Mesendoderm (in vitro differentiated cells): ENCODE measurements around the gene BABAM2.
"Not testable (repeated sequence)": the region's sequence is repeated elsewhere in the genome, so short reads cannot be mapped to it uniquely, and the experiment has no call there.

Experiments used
- DNase-seq: peaks from one replicate; pipeline ENCODE4 v3.0.0; 2013
- H2AK5ac ChIP-seq: 2 replicates; pipeline ENCODE4 v1.6.1; 2013; ENCODE audit warnings: low read length, inconsistent platforms
- H2BK120ac ChIP-seq: 2 replicates; pipeline ENCODE4 v1.6.1; 2013; ENCODE audit warnings: low read depth, mild to moderate bottlenecking, low read length, moderate library complexity, mixed read lengths
- H2BK15ac ChIP-seq: replicated peaks from 2 replicates; pipeline ENCODE4 v1.6.1; 2013; ENCODE audit warnings: low read depth, mild to moderate bottlenecking, moderate library complexity
- H2BK5ac ChIP-seq: 2 replicates; pipeline ENCODE4 v1.6.1; 2013; ENCODE audit warnings: low read length, inconsistent platforms
- H3K18ac ChIP-seq: 2 replicates; pipeline ENCODE4 v1.6.1; 2013; ENCODE audit warnings: mild to moderate bottlenecking, low read length, mixed read lengths
- H3K23ac ChIP-seq: one replicate; pipeline ENCODE4 v1.6.1; 2013; ENCODE audit warnings: low read length
- H3K27ac ChIP-seq: 2 replicates; pipeline ENCODE4 v1.5.1; 2013; ENCODE audit warnings: low read depth, mild to moderate bottlenecking, inconsistent platforms, low read length, moderate library complexity
- H3K27me3 ChIP-seq: 2 replicates; pipeline ENCODE4 v1.6.1; 2013; ENCODE audit warnings: low read length, control low read depth, mild to moderate bottlenecking, inconsistent platforms; ENCODE audit not compliant: insufficient read depth, poor library complexity
- H3K36me3 ChIP-seq: 2 replicates; pipeline ENCODE4 v1.6.1; 2013; ENCODE audit warnings: low read length, inconsistent platforms; ENCODE audit not compliant: control insufficient read depth, insufficient read depth
- H3K4ac ChIP-seq: one replicate; pipeline ENCODE4 v1.6.1; 2013; ENCODE audit warnings: low read depth, mild to moderate bottlenecking, low read length, moderate library complexity
- H3K4me1 ChIP-seq: 2 replicates; pipeline ENCODE4 v1.6.1; 2013; ENCODE audit warnings: low read depth, low read length, inconsistent platforms; ENCODE audit not compliant: control insufficient read depth
- H3K4me2 ChIP-seq: 2 replicates; pipeline ENCODE4 v1.6.1; 2013; ENCODE audit warnings: low read length
- H3K4me3 ChIP-seq: 2 replicates; pipeline ENCODE4 v1.5.1; 2013; ENCODE audit warnings: mild to moderate bottlenecking, low read length
- H3K56ac ChIP-seq: one replicate; pipeline ENCODE4 v1.6.1; 2013; ENCODE audit warnings: low read length
- H3K79me1 ChIP-seq: 2 replicates; pipeline ENCODE4 v1.6.1; 2013; ENCODE audit warnings: low read length, inconsistent platforms
- H3K79me2 ChIP-seq: 2 replicates; pipeline ENCODE4 v1.6.1; 2013; ENCODE audit warnings: mild to moderate bottlenecking, low read length; ENCODE audit not compliant: control insufficient read depth, insufficient read depth
- H3K9ac ChIP-seq: 2 replicates; pipeline ENCODE4 v1.6.1; 2013; ENCODE audit warnings: low read length, inconsistent platforms
- H4K5ac ChIP-seq: one replicate; pipeline ENCODE4 v1.6.1; 2013; ENCODE audit warnings: low read length
- H4K8ac ChIP-seq: one replicate; pipeline ENCODE4 v1.6.1; 2013; ENCODE audit warnings: low read depth, mild to moderate bottlenecking, control low read depth, low read length, moderate library complexity
- WGBS: extraction: QIAGEN DNeasy Blood & Tissue Kit; methylation state at CpG from one replicate; pipeline ENCODE4 v1.1.7; 2013; ENCODE audit warnings: low lambda C conversion rate, missing lambda C conversion rate; ENCODE audit not compliant: insufficient coverage; ENCODE audit errors: extremely low coverage; 5-methylcytosine and 5-hydroxymethylcytosine counted together

BABAM2 gene

DNA sequence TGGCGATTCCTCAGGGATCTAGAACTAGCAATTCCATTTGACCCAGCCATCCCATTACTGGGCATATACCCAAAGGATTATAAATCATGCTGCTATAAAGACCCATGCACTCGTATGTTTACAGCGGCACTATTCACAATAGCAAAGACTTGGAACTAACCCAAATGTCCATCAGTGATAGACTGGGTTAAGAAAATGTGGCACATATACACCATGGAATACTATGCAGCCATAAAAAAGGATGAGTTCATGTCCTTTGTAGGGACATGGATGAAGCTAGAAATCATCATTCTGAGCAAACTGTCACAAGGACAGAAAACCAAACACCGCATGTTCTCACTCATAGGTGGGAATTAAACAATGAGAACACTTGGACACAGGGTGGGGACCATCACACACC lies 481.2 kb downstream of the BABAM2 start:
- H3K79me1 ChIP-seq, H3K4me3 ChIP-seq, H4K8ac ChIP-seq, H3K4me1 ChIP-seq, H2AK5ac ChIP-seq, H3K4ac ChIP-seq, DNase-seq, H3K4me2 ChIP-seq, H4K5ac ChIP-seq, H3K56ac ChIP-seq, H3K18ac ChIP-seq, H2BK15ac ChIP-seq, H2BK5ac ChIP-seq, H3K36me3 ChIP-seq, H3K23ac ChIP-seq, H3K9ac ChIP-seq, H3K27ac ChIP-seq, H3K79me2 ChIP-seq, H3K27me3 ChIP-seq, H2BK120ac ChIP-seq: not testable (repeated sequence)
- WGBS: no CpG with 5 or more reads among the region's 4 CpGs

- WGBS: no CpG with 5 or more reads among the region's 4 CpGs
- Histone ChIP-seq H2BK120ac (no peak overlapping the region), H3K9ac (no peak overlapping the region), H3K36me3 (no peaks in the 10 kb centered on the region), H3K18ac (no peak overlapping the region), H3K79me1 (no peaks in the 10 kb centered on the region), H3K4me3 (no peak overlapping the region), H3K79me2 (no peaks in the 10 kb centered on the region), H2BK5ac (no peak overlapping the region), H2BK15ac (no peak overlapping the region), H2AK5ac (no peak overlapping the region), H3K27me3 (no peaks in the 10 kb centered on the region), H4K8ac (no peak overlapping the region), H3K56ac (no peak overlapping the region), H3K4me1 (no peaks in the 10 kb centered on the region), H3K4me2 (no peak overlapping the region), H4K5ac (no peak overlapping the region), H3K4ac (no peak overlapping the region), H3K23ac (no peak overlapping the region), H3K27ac (no peak overlapping the region)
- DNase-seq: no peak
Observed at GRCh38 chr2:28373854-28374253, 483.3 kb downstream of the BABAM2 start.

GRCh38 chr2:28374331-28374730 lies 483.8 kb downstream of the BABAM2 start:
- no peak overlapping the region for H2AK5ac ChIP-seq
- no peaks in the 10 kb centered on the region for H3K36me3 ChIP-seq
- H4K5ac ChIP-seq: no peak overlapping the region
- no peaks in the 10 kb centered on the region for H3K79me2 ChIP-seq
- no peak overlapping the region for H3K56ac ChIP-seq
- H3K4ac ChIP-seq: no peak overlapping the region
- H3K9ac ChIP-seq: no peak overlapping the region
- H3K4me3 ChIP-seq: no peak overlapping the region
- no CpG with 5 or more reads among the region's 5 CpGs for WGBS
- no peak for DNase-seq
- H3K27ac ChIP-seq: no peak overlapping the region
- H4K8ac ChIP-seq: no peak overlapping the region
- H3K27me3 ChIP-seq: no peaks in the 10 kb centered on the region
- no peak overlapping the region for H2BK120ac ChIP-seq
- H3K18ac ChIP-seq: no peak overlapping the region
- no peak overlapping the region for H2BK5ac ChIP-seq
- no peaks in the 10 kb centered on the region for H3K4me1 ChIP-seq
- H3K4me2 ChIP-seq: no peak overlapping the region
- no peak overlapping the region for H2BK15ac ChIP-seq
- H3K79me1 ChIP-seq: no peaks in the 10 kb centered on the region
- H3K23ac ChIP-seq: no peak overlapping the region

GRCh38 chr2:28375236-28375635 lies 484.7 kb downstream of the BABAM2 start:
- Histone ChIP-seq H3K9ac (no peak overlapping the region), H3K56ac (no peak overlapping the region), H2BK120ac (no peak overlapping the region), H3K36me3 (no peaks in the 10 kb centered on the region), H2AK5ac (no peak overlapping the region), H3K4me1 (no peaks in the 10 kb centered on the region), H3K23ac (no peak overlapping the region), H3K18ac (no peak overlapping the region), H3K4me3 (no peak overlapping the region), H3K27ac (no peak overlapping the region), H3K4ac (no peak overlapping the region), H3K79me1 (no peaks in the 10 kb centered on the region), H3K4me2 (no peak overlapping the region), H4K5ac (no peak overlapping the region), H3K79me2 (no peaks in the 10 kb centered on the region), H4K8ac (no peak overlapping the region), H2BK5ac (no peak overlapping the region), H2BK15ac (no peak overlapping the region), H3K27me3 (no peaks in the 10 kb centered on the region)
- no CpG with 5 or more reads among the region's 3 CpGs for WGBS
- no peak for DNase-seq

- WGBS: no CpG with 5 or more reads among the region's 8 CpGs
Observed at GRCh38 chr2:28375742-28376631, 485.5 kb downstream of the BABAM2 start.

More at GRCh38 chr2:28375742-28376631, 485.5 kb downstream of the BABAM2 start:
- H3K23ac ChIP-seq: no peak overlapping the region
- no peak overlapping the region for H3K27ac ChIP-seq
- H2BK15ac ChIP-seq: no peak overlapping the region
- H3K18ac ChIP-seq: no peak overlapping the region
- no peaks in the 10 kb centered on the region for H3K36me3 ChIP-seq
- H4K5ac ChIP-seq: no peak overlapping the region
- no peaks in the 10 kb centered on the region for H3K27me3 ChIP-seq
- H2BK5ac ChIP-seq: no peak overlapping the region
- H3K4me2 ChIP-seq: no peak overlapping the region
- H2AK5ac ChIP-seq: no peak overlapping the region
- no peak overlapping the region for H3K56ac ChIP-seq
- H3K9ac ChIP-seq: no peak overlapping the region
- H4K8ac ChIP-seq: no peak overlapping the region
- no peaks in the 10 kb centered on the region for H3K79me1 ChIP-seq
- H2BK120ac ChIP-seq: no peak overlapping the region
- no peaks in the 10 kb centered on the region for H3K4me1 ChIP-seq
- no peak overlapping the region for H3K4ac ChIP-seq
- H3K79me2 ChIP-seq: no peaks in the 10 kb centered on the region
- no peak overlapping the region for H3K4me3 ChIP-seq
- DNase-seq: no peak
